WTC11 (cell line): ENCODE measurements around the gene NCAM2. TPM values are rescaled to one million over a fixed set of nuclear protein-coding genes. Genes with fewer than 3 reads are reported as not detected.

ENCODE experiments used
- ATAC-seq: fragments of 200-7000 bp; cut with Tn5 transposase; 2 replicates; pipeline ENCODE4 v1.10.0; 2021; ENCODE audit warnings: mild to moderate bottlenecking, moderate library complexity
- CTCF ChIA-PET: fragments of 300-600 bp; sonication (Branson Sonifier 250); formaldehyde crosslinking; loops from one replicate; lab custom pipeline; 2021; ENCODE audit warnings: antibody characterized with exemption; lab: Charles Lee
- POLR2A ChIA-PET: fragments of 350-600 bp; sonication (Branson Sonifier 250); formaldehyde crosslinking; loops from one replicate; lab custom pipeline; 2021; ENCODE audit warnings: antibody characterized with exemption; lab: Charles Lee
- DNase-seq: peaks from one replicate; pipeline ENCODE4 v3.0.0; 2021; ENCODE audit warnings: low spot score
- H3K27ac Mint-ChIP-seq: 2 replicates; pipeline ENCODE4 v1.8.0; 2021; ENCODE audit warnings: mixed read lengths
- H3K27me3 Mint-ChIP-seq: 2 replicates; pipeline ENCODE4 v1.8.0; 2021; ENCODE audit warnings: low read depth, mild to moderate bottlenecking, moderate library complexity, mixed read lengths
- H3K36me3 Mint-ChIP-seq: 2 replicates; pipeline ENCODE4 v1.8.0; 2021; ENCODE audit warnings: mixed read lengths
- H3K4me1 Mint-ChIP-seq: 2 replicates; pipeline ENCODE4 v1.8.0; 2022; ENCODE audit warnings: mixed read lengths
- H3K4me3 Mint-ChIP-seq: 2 replicates; pipeline ENCODE4 v1.8.0; 2021; ENCODE audit warnings: mild to moderate bottlenecking, moderate library complexity, mixed read lengths
- H3K9me3 Mint-ChIP-seq: 2 replicates; pipeline ENCODE4 v1.8.0; 2021; ENCODE audit warnings: mixed read lengths
- CREM ChIP-seq: sonication (generic); formaldehyde crosslinking; IDR thresholded peaks from 2 replicates; pipeline ENCODE4 v1.8.1; 2022; ENCODE audit warnings: mild to moderate bottlenecking, missing genetic modification reagents, moderate library complexity
- ETV6 ChIP-seq: sonication (generic); formaldehyde crosslinking; IDR thresholded peaks from 2 replicates; pipeline ENCODE4 v1.8.1; 2022; ENCODE audit warnings: mild to moderate bottlenecking, missing genetic modification reagents
- FOXJ3 ChIP-seq: sonication (generic); formaldehyde crosslinking; IDR thresholded peaks from 2 replicates; pipeline ENCODE4 v1.9.0; 2021; ENCODE audit warnings: missing genetic modification reagents, mild to moderate bottlenecking, borderline replicate concordance
- HMGA2 ChIP-seq: fragments of 250-450 bp; sonication (Bioruptor Pico); IDR thresholded peaks from 2 replicates; pipeline ENCODE4 v1.4.0; 2021; ENCODE audit warnings: mild to moderate bottlenecking, moderate library complexity
- KAT7 ChIP-seq: sonication (generic); formaldehyde crosslinking; IDR thresholded peaks from 2 replicates; pipeline ENCODE4 v1.8.1; 2023; ENCODE audit warnings: missing genetic modification reagents, mild to moderate bottlenecking, borderline replicate concordance
- MXD4 ChIP-seq: fragments of 250-450 bp; sonication (Bioruptor Pico); IDR thresholded peaks from 2 replicates; pipeline ENCODE4 v1.8.0; 2021; ENCODE audit warnings: mild to moderate bottlenecking, moderate library complexity, borderline replicate concordance
- NR1H2 ChIP-seq: sonication (generic); formaldehyde crosslinking; IDR thresholded peaks from 2 replicates; pipeline ENCODE4 v1.9.0; 2021; ENCODE audit warnings: mild to moderate bottlenecking, moderate library complexity, missing genetic modification reagents
- TEAD1 ChIP-seq: sonication (generic); formaldehyde crosslinking; IDR thresholded peaks from 2 replicates; pipeline ENCODE4 v1.8.0; 2022; ENCODE audit warnings: mild to moderate bottlenecking, missing genetic modification reagents
- TP53 ChIP-seq: sonication (generic); formaldehyde crosslinking; IDR thresholded peaks from 2 replicates; pipeline ENCODE4 v1.8.1; 2023; ENCODE audit warnings: mild to moderate bottlenecking, missing genetic modification reagents
- ZNF138 ChIP-seq: sonication (generic); formaldehyde crosslinking; conservative IDR thresholded peaks from 2 replicates; pipeline ENCODE4 v1.8.1; 2022; ENCODE audit warnings: mild to moderate bottlenecking, moderate library complexity, missing genetic modification reagents
- ZNF219 ChIP-seq: sonication (generic); formaldehyde crosslinking; IDR thresholded peaks from 2 replicates; pipeline ENCODE4 v1.8.0; 2023; ENCODE audit warnings: missing genetic modification reagents, mild to moderate bottlenecking, borderline replicate concordance
- ZNF671 ChIP-seq: fragments of 250-450 bp; sonication (Bioruptor Pico); IDR thresholded peaks from 2 replicates; pipeline ENCODE4 v1.8.0; 2021; ENCODE audit warnings: mild to moderate bottlenecking
- total RNA-seq: library from RNA; stranded (reverse); gene quantifications from 3 replicates; pipeline ENCODE4 v1.2.3, GENCODE V29; 2021
- TF ChIP-seq, protein P1 (sequence below): sonication (generic); formaldehyde crosslinking; IDR thresholded peaks from 2 replicates; pipeline ENCODE4 v1.8.0; 2023; ENCODE audit warnings: missing genetic modification reagents
- TF ChIP-seq, protein P2 (sequence below): sonication (generic); formaldehyde crosslinking; IDR thresholded peaks from 2 replicates; pipeline ENCODE4 v1.8.1; 2022; ENCODE audit warnings: low read depth, missing genetic modification reagents, borderline replicate concordance
- TF ChIP-seq, protein P3 (sequence below): sonication (generic); formaldehyde crosslinking; IDR thresholded peaks from 2 replicates; pipeline ENCODE4 v1.8.0; 2022; ENCODE audit warnings: mild to moderate bottlenecking, missing genetic modification reagents
- TF ChIP-seq, protein P4 (sequence below): sonication (generic); formaldehyde crosslinking; conservative IDR thresholded peaks from 2 replicates; pipeline ENCODE4 v1.8.1; 2022; ENCODE audit warnings: mild to moderate bottlenecking, missing genetic modification reagents
- TF ChIP-seq, protein P5 (sequence below): fragments of 250-450 bp; sonication (Bioruptor Pico); IDR thresholded peaks from 2 replicates; pipeline ENCODE4 v1.9.0; 2021; ENCODE audit warnings: moderate library complexity, mild to moderate bottlenecking, inconsistent platforms, borderline replicate concordance
- TF ChIP-seq, protein P6 (sequence below): fragments of 250-450 bp; sonication (Bioruptor Pico); IDR thresholded peaks from 2 replicates; pipeline ENCODE4 v1.9.0; 2021; ENCODE audit warnings: mild to moderate bottlenecking
- TF ChIP-seq, protein P7 (sequence below): fragments of 200-600 bp; IDR thresholded peaks from 2 replicates; pipeline ENCODE4 v1.8.0; 2022; ENCODE audit warnings: antibody characterized with exemption

The NCAM2 gene
- total RNA-seq, 1 experiment from 2014 or later: 1.6 TPM

DNA sequence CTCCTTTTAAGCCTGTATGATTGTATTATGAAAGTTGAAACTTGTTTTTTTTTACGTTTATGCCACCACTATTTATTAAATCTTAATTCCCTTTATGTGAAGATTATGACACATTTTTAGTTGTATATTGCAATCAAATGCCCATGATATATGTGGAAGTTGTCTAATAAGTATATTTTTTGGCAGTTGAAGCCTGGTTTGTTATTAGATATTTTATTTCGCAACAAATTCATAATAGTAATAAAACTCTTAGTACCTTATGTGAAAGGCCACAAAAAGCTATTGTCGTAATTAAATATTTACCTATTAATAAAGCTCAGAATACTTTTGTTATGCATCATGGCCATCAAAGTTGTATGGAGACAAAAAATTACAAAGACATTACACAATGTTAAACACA lies 386.8 kb downstream of the NCAM2 start:
- ATAC-seq (no peak), DNase-seq (no peak)
- Mint-ChIP-seq H3K36me3 (no peaks in the 10 kb centered on the region), H3K9me3 (peaks cover 4% of the 10 kb centered on the region; the same call in 1 of the 2 replicates), H3K4me3 (no peak overlapping the region), H3K4me1 (no peaks in the 10 kb centered on the region), H3K27me3 (no peaks in the 10 kb centered on the region), H3K27ac (no peak overlapping the region)
- ChIA-PET CTCF (no interaction called here), POLR2A (no interaction called here)
- no peak for TF ChIP-seq MXD4 (CRISPR knock-in tag)
- TF ChIP-seq, protein P1, sequence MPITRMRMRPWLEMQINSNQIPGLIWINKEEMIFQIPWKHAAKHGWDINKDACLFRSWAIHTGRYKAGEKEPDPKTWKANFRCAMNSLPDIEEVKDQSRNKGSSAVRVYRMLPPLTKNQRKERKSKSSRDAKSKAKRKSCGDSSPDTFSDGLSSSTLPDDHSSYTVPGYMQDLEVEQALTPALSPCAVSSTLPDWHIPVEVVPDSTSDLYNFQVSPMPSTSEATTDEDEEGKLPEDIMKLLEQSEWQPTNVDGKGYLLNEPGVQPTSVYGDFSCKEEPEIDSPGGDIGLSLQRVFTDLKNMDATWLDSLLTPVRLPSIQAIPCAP (CRISPR knock-in tag): no peak
- TF ChIP-seq KAT7 (CRISPR knock-in tag): no peak
- TF ChIP-seq ZNF138 (CRISPR knock-in tag): no peak
- no peak for TF ChIP-seq TEAD1 (CRISPR knock-in tag)
- TF ChIP-seq, protein P2, sequence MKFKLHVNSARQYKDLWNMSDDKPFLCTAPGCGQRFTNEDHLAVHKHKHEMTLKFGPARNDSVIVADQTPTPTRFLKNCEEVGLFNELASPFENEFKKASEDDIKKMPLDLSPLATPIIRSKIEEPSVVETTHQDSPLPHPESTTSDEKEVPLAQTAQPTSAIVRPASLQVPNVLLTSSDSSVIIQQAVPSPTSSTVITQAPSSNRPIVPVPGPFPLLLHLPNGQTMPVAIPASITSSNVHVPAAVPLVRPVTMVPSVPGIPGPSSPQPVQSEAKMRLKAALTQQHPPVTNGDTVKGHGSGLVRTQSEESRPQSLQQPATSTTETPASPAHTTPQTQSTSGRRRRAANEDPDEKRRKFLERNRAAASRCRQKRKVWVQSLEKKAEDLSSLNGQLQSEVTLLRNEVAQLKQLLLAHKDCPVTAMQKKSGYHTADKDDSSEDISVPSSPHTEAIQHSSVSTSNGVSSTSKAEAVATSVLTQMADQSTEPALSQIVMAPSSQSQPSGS: no peak
- TF ChIP-seq NR1H2: no peak
- TF ChIP-seq, protein P3, sequence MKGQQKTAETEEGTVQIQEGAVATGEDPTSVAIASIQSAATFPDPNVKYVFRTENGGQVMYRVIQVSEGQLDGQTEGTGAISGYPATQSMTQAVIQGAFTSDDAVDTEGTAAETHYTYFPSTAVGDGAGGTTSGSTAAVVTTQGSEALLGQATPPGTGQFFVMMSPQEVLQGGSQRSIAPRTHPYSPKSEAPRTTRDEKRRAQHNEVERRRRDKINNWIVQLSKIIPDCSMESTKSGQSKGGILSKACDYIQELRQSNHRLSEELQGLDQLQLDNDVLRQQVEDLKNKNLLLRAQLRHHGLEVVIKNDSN (CRISPR knock-in tag): no peak
- TF ChIP-seq ZNF671 (CRISPR knock-in tag): no peak
- no peak for TF ChIP-seq CREM
- no peak for TF ChIP-seq HMGA2 (CRISPR knock-in tag)

DNA sequence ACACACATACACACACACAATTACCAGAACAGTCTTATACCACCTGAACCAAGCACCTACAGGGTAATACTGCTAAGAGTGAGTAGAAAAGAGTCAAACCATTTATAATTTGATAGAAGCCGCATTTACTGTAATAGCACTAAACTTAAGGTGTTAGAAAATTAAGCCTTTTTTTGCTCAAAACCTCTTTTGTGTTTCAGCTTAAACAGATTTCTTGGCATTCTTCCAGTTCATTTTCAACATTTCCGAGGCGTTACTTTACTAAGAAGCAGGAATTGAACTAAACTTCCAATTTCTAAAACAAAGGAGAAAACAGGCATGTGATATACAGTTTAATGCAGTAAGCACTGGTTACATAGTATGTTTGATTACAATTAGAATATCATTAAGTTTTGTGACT lies 387.2 kb downstream of the NCAM2 start:
- no peak for DNase-seq
- no peak for TF ChIP-seq ZNF671 (CRISPR knock-in tag)
- no peak for TF ChIP-seq ETV6 (CRISPR knock-in tag)
- TF ChIP-seq, protein P4, sequence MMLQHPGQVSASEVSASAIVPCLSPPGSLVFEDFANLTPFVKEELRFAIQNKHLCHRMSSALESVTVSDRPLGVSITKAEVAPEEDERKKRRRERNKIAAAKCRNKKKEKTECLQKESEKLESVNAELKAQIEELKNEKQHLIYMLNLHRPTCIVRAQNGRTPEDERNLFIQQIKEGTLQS (CRISPR knock-in tag): no peak
- no peak for TF ChIP-seq TP53
- TF ChIP-seq, protein P5, sequence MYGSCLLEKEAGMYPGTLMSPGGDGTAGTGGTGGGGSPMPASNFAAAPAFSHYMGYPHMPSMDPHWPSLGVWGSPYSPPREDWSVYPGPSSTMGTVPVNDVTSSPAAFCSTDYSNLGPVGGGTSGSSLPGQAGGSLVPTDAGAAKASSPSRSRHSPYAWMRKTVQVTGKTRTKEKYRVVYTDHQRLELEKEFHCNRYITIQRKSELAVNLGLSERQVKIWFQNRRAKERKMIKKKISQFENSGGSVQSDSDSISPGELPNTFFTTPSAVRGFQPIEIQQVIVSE (CRISPR knock-in tag): no peak
- no peak for TF ChIP-seq FOXJ3
- TF ChIP-seq CREM: no peak
- TF ChIP-seq, protein P6, sequence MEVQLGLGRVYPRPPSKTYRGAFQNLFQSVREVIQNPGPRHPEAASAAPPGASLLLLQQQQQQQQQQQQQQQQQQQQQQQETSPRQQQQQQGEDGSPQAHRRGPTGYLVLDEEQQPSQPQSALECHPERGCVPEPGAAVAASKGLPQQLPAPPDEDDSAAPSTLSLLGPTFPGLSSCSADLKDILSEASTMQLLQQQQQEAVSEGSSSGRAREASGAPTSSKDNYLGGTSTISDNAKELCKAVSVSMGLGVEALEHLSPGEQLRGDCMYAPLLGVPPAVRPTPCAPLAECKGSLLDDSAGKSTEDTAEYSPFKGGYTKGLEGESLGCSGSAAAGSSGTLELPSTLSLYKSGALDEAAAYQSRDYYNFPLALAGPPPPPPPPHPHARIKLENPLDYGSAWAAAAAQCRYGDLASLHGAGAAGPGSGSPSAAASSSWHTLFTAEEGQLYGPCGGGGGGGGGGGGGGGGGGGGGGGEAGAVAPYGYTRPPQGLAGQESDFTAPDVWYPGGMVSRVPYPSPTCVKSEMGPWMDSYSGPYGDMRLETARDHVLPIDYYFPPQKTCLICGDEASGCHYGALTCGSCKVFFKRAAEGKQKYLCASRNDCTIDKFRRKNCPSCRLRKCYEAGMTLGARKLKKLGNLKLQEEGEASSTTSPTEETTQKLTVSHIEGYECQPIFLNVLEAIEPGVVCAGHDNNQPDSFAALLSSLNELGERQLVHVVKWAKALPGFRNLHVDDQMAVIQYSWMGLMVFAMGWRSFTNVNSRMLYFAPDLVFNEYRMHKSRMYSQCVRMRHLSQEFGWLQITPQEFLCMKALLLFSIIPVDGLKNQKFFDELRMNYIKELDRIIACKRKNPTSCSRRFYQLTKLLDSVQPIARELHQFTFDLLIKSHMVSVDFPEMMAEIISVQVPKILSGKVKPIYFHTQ: no peak
- TF ChIP-seq, protein P7, sequence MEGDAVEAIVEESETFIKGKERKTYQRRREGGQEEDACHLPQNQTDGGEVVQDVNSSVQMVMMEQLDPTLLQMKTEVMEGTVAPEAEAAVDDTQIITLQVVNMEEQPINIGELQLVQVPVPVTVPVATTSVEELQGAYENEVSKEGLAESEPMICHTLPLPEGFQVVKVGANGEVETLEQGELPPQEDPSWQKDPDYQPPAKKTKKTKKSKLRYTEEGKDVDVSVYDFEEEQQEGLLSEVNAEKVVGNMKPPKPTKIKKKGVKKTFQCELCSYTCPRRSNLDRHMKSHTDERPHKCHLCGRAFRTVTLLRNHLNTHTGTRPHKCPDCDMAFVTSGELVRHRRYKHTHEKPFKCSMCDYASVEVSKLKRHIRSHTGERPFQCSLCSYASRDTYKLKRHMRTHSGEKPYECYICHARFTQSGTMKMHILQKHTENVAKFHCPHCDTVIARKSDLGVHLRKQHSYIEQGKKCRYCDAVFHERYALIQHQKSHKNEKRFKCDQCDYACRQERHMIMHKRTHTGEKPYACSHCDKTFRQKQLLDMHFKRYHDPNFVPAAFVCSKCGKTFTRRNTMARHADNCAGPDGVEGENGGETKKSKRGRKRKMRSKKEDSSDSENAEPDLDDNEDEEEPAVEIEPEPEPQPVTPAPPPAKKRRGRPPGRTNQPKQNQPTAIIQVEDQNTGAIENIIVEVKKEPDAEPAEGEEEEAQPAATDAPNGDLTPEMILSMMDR: no peak
- no peak for TF ChIP-seq ZNF219 (CRISPR knock-in tag)
- TF ChIP-seq, protein P3 (CRISPR knock-in tag): no peak
- Mint-ChIP-seq H3K27ac (no peak overlapping the region), H3K9me3 (peaks cover 7% of the 10 kb centered on the region; the same call in 1 of the 2 replicates), H3K4me1 (no peaks in the 10 kb centered on the region), H3K27me3 (no peaks in the 10 kb centered on the region), H3K36me3 (no peaks in the 10 kb centered on the region), H3K4me3 (no peak overlapping the region)
- ATAC-seq: no peak
- ChIA-PET POLR2A (no interaction called here), CTCF (no interaction called here)
